Endothelial cell of umbilical vein (primary cell): ENCODE data around the gene AMMECR1L.

Experiments used
- EZH2 ChIP-seq: IDR thresholded peaks from 2 replicates; pipeline ENCODE4 v1.6.1; 2012; ENCODE audit warnings: borderline replicate concordance, low read depth, mild to moderate bottlenecking, moderate library complexity, low read length, inconsistent platforms; ENCODE audit not compliant: severe bottlenecking
- JUN ChIP-seq: IDR thresholded peaks from 2 replicates; pipeline ENCODE4 v1.6.1; 2011; ENCODE audit warnings: borderline replicate concordance, low read depth; ENCODE audit not compliant: insufficient read length, insufficient read depth
- POLR2A ChIP-seq: IDR thresholded peaks from 2 replicates; pipeline ENCODE4 v1.6.1; 2012; ENCODE audit warnings: low read depth, mild to moderate bottlenecking, control low read depth, low read length
- POLR2AphosphoS5 ChIP-seq: IDR thresholded peaks from 2 replicates; pipeline ENCODE4 v1.6.1; 2012; ENCODE audit warnings: low read depth, mild to moderate bottlenecking, control low read depth, low read length, moderate library complexity; ENCODE audit not compliant: insufficient read depth
- TF ChIP-seq, protein P1 (sequence below), 2 donors: IDR thresholded peaks; 1 replicate in 1 of 2; 2 replicates in 1 of 2; pipeline ENCODE4 v1.5.1; 2011; ENCODE audit warnings: low read length in 2 of 2, mild to moderate bottlenecking in 2 of 2, moderate library complexity in 2 of 2, control low read depth in 1 of 2, inconsistent platforms in 1 of 2, low read depth in 1 of 2; ENCODE audit not compliant: insufficient read depth in 1 of 2; ENCODE audit errors: extremely low read depth in 1 of 2
- TF ChIP-seq, protein P2 (sequence below): IDR thresholded peaks from 2 replicates; pipeline ENCODE4 v1.6.1; 2011; ENCODE audit not compliant: insufficient read depth, insufficient read length

DNA sequence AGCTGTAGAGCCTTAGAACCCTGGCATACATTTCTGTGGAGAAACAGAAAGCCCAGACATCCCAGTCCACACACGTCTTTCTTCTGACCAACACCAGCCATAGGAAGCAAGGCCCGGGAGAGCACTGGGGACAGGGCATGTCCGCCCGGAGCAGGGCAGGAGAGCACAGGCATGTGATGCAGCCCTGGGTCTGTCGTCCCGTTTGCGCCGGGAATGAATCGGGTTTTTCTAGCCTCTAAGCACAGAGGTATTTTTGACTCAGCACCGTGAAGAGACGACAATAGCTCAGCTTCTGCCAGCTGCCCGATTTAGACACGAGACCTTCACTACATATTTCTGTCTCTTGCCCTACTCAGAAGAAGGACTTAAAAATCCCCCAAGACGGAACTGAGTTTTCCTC, 7.3 kb upstream of the AMMECR1L start:
- TF ChIP-seq POLR2A: no peak
- TF ChIP-seq, protein P1, sequence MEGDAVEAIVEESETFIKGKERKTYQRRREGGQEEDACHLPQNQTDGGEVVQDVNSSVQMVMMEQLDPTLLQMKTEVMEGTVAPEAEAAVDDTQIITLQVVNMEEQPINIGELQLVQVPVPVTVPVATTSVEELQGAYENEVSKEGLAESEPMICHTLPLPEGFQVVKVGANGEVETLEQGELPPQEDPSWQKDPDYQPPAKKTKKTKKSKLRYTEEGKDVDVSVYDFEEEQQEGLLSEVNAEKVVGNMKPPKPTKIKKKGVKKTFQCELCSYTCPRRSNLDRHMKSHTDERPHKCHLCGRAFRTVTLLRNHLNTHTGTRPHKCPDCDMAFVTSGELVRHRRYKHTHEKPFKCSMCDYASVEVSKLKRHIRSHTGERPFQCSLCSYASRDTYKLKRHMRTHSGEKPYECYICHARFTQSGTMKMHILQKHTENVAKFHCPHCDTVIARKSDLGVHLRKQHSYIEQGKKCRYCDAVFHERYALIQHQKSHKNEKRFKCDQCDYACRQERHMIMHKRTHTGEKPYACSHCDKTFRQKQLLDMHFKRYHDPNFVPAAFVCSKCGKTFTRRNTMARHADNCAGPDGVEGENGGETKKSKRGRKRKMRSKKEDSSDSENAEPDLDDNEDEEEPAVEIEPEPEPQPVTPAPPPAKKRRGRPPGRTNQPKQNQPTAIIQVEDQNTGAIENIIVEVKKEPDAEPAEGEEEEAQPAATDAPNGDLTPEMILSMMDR (IDR thresholded peaks at IDR 0.05; ENCODE audit: extremely low read depth in 1 of 2, insufficient read depth in 1 of 2, low read depth in 1 of 2, low read length in 2 of 2): no peak
- TF ChIP-seq POLR2AphosphoS5: no peak
- no peak for TF ChIP-seq JUN
- TF ChIP-seq, protein P2, sequence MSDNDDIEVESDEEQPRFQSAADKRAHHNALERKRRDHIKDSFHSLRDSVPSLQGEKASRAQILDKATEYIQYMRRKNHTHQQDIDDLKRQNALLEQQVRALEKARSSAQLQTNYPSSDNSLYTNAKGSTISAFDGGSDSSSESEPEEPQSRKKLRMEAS: no peak
- no peak for TF ChIP-seq EZH2
